Body of pancreas (tissue), 4 donors: ENCODE measurements around the gene CYTH3.

Experiments used
- CTCF ChIP-seq, 7 experiments: fragments of 450-650 bp in 4 of 7; fragments of 200-600 bp in 3 of 7; sonication (generic) in 3 of 7; IDR thresholded peaks; one replicate each; pipeline ENCODE4 v1.5.1; 2016 to 2019; ENCODE audit warnings: antibody characterized with exemption in 7 of 7
- POLR2A ChIP-seq, 3 donors: fragments of 450-650 bp; IDR thresholded peaks; one replicate each; pipeline ENCODE4 v1.6.1; 2016; ENCODE audit warnings: antibody characterized with exemption in 3 of 3, mild to moderate bottlenecking in 2 of 3

GRCh38 chr7:6164491-6164890 is 107.9 kb downstream of the CYTH3 start:
- TF ChIP-seq CTCF (IDR thresholded peaks at IDR 0.05) (no peak), POLR2A (IDR thresholded peaks at IDR 0.05) (no peak)
